AG08396 (cell line): ENCODE results near the gene RNF180.
"Not testable (repeated sequence)": the region's sequence is repeated elsewhere in the genome, so short reads cannot be mapped to it uniquely, and the experiment has no call there.

Experiments
- DNase-seq: peaks from one replicate; pipeline ENCODE4 v3.0.0; 2012; ENCODE audit warnings: low spot score, mixed read lengths

RNF180 gene

DNA sequence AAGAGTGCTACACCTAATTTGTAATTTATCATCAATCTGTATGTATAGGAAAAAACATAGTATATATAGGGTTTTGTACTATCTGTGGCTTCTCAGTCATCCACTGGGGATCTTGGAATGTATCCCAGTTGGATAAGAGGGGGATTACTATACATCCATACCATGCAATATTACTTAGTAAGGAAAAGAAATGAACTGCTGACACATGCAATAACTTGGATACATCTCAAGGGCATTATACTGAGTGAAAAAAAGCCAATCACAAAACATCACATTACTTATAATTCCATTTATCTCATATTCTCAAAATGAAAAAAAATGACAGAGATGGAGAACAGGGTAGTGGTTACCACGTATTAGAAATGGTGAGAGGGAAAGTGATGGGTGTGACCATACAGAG, 231.9 kb downstream of the RNF180 start:
- DNase-seq, result no peak

DNA sequence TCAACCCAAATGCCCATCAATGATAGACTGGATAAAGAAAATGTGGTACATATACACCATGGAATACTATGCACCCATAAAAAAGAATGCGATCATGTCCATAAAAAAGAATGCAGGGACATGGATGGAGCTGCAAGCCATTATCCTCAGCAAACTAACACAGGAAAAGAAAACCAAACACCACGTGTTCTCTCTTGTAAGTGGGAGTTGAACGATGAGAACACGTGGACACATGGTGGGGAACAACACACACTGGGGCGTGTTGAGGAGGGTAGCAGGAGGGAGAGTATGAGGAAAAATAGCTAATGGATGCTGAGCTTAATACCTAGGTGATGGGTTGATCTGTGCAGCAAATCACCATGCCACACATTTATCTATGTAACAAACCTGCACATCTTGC, 233.1 kb downstream of the RNF180 start:
- DNase-seq, result not testable (repeated sequence)

DNA sequence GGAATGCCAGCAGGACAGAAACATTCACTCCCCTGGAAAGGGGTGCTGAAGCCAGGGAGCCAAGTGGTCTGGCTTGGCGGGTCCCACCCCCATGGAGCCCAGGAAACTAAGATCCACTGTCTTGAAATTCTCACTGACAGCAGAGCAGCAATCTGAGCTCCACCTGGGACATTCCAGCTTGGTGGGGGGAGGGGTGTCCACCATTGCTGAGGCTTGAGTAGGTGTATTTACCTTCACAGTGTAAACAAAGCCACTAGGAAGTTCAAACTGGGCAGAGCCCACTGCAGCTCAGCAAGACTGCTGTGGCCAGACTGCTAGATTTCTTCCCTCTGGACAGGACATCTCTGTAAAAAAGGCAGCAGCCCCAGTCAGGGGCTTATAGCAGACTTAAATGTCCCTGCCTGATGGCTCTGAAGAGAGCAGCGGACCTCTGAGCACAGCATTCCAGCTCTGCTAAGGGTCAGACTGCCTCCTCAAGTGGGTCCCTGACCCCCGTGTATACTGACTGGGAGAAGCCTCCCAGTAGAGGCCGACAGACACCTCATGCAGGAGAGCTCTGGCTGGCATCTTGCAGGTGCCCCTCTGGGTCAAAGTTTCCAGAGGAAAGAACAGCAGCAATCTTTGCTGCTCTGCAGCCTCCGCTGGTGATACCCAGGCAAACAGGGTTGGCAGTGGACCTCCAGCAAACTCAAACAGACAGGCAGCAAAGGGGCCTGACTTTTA, 241.6 kb downstream of the RNF180 start:
- DNase-seq, result not testable (repeated sequence)

DNA sequence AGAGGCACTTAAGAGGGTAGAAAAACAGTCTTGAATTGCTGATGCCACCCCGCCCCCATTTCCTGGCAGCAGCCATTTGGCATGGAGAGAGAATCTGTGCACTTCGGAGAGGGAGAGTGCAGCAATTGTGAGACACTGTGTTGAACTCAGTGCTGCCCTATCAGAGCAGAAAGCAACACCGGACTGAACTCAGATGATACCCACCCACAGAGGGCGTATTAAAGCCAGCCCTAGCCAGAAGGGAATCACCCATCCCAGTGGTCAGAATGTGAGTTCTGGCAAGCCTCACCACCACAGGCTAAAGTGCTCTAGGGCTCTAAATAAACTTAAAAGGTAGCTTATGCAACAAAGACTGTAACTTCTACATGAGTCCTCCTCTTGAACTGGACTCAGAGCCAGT, 251.7 kb downstream of the RNF180 start:
- DNase-seq, result no peak

DNA sequence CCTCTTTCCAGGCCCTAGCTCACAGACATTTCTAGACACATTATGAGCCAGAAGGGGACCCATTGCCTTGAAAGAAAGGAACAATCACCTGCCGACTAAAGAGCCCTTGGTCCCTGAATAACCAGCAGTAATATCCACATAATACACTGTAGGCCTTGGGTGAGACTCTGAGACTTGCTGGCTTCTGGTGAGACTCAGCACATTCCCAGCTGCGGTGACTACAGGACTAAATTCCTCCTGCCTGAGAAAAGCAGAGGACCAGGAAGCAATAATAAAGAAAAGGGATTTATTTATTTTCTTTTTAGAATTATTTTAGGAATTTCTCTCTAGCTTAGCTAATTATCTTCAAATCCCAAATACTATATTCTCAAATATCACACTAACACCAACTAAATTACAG, 252.4 kb downstream of the RNF180 start:
- no peak for DNase-seq
